RWPE2 (cell line): ENCODE data around the gene LSM5.
"Not testable (repeated sequence)": the region's sequence is repeated elsewhere in the genome, so short reads cannot be mapped to it uniquely, and the experiment has no call there.

Source experiments
- ATAC-seq: fragments of 200-7000 bp; cut with Tn5 transposase; 3 replicates; pipeline ENCODE4 v1.9.1; 2021; ENCODE audit warnings: low read depth
- DNase-seq: peaks from one replicate; pipeline ENCODE4 v3.0.0-alpha.2; 2020; ENCODE audit warnings: low spot score
- H3K27ac ChIP-seq: fragments of 450-650 bp; 2 replicates; pipeline ENCODE4 v1.5.1; 2017; ENCODE audit warnings: mild to moderate bottlenecking; ENCODE audit not compliant: poor library complexity, severe bottlenecking
- H3K27me3 ChIP-seq: fragments of 250-450 bp; sonication (Bioruptor Pico); 2 replicates; pipeline ENCODE4 v1.5.1; 2021; ENCODE audit warnings: mild to moderate bottlenecking, moderate library complexity; ENCODE audit not compliant: insufficient read depth, poor library complexity, severe bottlenecking
- H3K36me3 ChIP-seq: fragments of 250-450 bp; sonication (Bioruptor Pico); 2 replicates; pipeline ENCODE4 v1.5.1; 2020; ENCODE audit warnings: low read depth, mild to moderate bottlenecking, moderate library complexity
- H3K4me1 ChIP-seq: fragments of 250-450 bp; sonication (Bioruptor Pico); 2 replicates; pipeline ENCODE4 v1.5.1; 2021; ENCODE audit warnings: mild to moderate bottlenecking, moderate library complexity; ENCODE audit not compliant: insufficient read depth, poor library complexity, severe bottlenecking
- H3K4me3 ChIP-seq: fragments of 250-450 bp; sonication (Bioruptor Pico); 2 replicates; pipeline ENCODE4 v1.5.1; 2021; ENCODE audit warnings: mild to moderate bottlenecking, moderate library complexity; ENCODE audit not compliant: severe bottlenecking
- H3K9me3 ChIP-seq: fragments of 250-450 bp; sonication (Bioruptor Pico); 2 replicates; pipeline ENCODE4 v1.5.1; 2021; ENCODE audit warnings: mild to moderate bottlenecking, moderate library complexity; ENCODE audit not compliant: severe bottlenecking
- TF ChIP-seq, protein P1 (sequence below): fragments of 450-650 bp; IDR thresholded peaks from one replicate; pipeline ENCODE4 v1.5.1; 2017; ENCODE audit warnings: mild to moderate bottlenecking, moderate library complexity; ENCODE audit not compliant: poor library complexity, severe bottlenecking

The LSM5 gene

DNA sequence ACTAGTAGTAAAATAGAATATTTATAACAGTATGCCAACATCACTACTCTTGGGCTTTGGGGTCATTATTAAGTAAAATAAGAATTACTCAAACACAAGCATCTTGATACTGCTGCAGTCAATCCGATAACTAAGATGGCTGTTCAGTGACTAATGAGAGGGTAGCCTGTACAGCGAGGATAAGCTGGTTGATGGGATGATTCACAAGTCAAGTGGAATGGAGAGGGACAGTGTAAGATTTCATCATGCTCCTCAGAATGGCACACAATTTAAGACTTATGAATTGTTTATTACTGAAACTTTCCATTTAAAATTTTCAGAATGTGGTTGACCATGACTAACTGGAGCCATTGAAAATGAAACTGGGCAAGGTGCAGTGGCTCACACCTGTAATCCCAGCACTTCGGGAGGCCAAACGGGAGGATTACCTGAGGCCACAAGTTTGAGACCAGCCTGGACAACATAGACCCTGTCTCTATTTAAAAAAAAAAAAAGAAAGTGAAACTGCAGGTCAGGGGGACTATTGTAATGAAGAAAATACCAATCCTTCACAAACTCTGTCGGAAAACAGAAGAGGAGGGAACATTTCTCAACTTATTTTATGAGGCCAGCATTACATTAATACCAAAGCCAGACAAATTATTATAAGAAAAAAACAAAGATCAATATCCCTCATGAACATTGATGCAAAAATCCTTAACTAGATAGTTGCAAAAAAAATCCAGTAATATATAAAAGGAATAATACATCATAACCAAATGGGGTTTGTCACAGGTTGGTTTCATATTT, 16.3 kb upstream of the LSM5 start:
- peak overlapping the region; percentile 49 for H3K27ac ChIP-seq
- H3K4me3 ChIP-seq = no peak overlapping the region
- TF ChIP-seq, protein P1, sequence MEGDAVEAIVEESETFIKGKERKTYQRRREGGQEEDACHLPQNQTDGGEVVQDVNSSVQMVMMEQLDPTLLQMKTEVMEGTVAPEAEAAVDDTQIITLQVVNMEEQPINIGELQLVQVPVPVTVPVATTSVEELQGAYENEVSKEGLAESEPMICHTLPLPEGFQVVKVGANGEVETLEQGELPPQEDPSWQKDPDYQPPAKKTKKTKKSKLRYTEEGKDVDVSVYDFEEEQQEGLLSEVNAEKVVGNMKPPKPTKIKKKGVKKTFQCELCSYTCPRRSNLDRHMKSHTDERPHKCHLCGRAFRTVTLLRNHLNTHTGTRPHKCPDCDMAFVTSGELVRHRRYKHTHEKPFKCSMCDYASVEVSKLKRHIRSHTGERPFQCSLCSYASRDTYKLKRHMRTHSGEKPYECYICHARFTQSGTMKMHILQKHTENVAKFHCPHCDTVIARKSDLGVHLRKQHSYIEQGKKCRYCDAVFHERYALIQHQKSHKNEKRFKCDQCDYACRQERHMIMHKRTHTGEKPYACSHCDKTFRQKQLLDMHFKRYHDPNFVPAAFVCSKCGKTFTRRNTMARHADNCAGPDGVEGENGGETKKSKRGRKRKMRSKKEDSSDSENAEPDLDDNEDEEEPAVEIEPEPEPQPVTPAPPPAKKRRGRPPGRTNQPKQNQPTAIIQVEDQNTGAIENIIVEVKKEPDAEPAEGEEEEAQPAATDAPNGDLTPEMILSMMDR = no peak
- no peaks in the 10 kb centered on the region for H3K27me3 ChIP-seq
- DNase-seq (no peak), ATAC-seq (peak; percentile 94)
- H3K9me3 ChIP-seq = no peaks in the 10 kb centered on the region
- peaks cover 24% of the 10 kb centered on the region for H3K4me1 ChIP-seq
- peaks cover 15% of the 10 kb centered on the region for H3K36me3 ChIP-seq

DNA sequence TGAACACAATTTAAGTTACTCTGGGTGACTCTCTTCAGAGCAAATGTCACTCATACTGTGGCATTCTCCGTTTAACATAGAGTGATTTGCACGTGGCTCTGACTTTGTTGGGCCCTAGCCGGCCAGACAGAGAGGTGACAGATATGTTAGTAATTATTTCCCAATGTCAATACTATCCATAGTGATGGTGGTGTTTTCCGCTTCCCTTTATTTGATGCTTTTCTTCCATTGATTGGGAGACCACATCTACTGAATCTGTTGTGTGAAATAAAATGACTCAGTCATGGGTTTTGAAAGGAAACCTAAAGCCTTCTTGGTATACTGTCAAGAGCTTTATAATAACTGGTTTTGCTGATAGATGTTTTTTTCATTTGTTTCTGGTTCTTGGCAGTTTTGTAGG, 12.5 kb upstream of the LSM5 start:
- H3K4me1 ChIP-seq = peaks cover 37% of the 10 kb centered on the region

DNA sequence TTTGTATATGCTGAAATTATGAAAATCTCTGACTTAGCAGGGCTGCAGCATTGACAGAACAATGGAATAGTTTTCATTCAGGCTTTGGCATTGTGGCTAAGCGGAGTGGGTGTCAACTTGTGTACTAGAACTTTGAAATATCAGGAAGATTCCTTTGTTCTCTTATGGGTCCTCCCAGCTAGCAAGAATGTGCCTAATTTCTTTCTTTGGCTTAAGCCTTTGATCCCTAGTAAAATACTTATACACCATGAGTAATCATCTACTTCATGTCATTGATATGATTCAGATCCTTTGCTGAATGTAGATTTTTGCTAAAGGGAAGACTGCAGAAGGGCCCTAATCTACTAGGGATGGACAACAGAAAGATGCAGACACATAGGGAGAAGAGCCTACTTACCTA, 11.3 kb upstream of the LSM5 start:
- no peak overlapping the region for H3K4me3 ChIP-seq
- H3K9me3 ChIP-seq = no peaks in the 10 kb centered on the region
- H3K27me3 ChIP-seq = no peaks in the 10 kb centered on the region
- DNase-seq (no peak), ATAC-seq (peak; percentile 88)
- peaks cover 19% of the 10 kb centered on the region for H3K36me3 ChIP-seq
- peak overlapping the region; percentile 57 for H3K27ac ChIP-seq
- TF ChIP-seq, protein P1 = no peak
- H3K4me1 ChIP-seq = peaks cover 34% of the 10 kb centered on the region

More for the DNA sequence above, 12.5 kb upstream of the LSM5 start:
- H3K27ac ChIP-seq = no peak overlapping the region
- no peaks in the 10 kb centered on the region for H3K9me3 ChIP-seq
- H3K27me3 ChIP-seq = no peaks in the 10 kb centered on the region
- H3K4me3 ChIP-seq = no peak overlapping the region
- peaks cover 21% of the 10 kb centered on the region for H3K36me3 ChIP-seq
- no peak for ATAC-seq
- no peak for DNase-seq
- TF ChIP-seq, protein P1 = no peak

DNA sequence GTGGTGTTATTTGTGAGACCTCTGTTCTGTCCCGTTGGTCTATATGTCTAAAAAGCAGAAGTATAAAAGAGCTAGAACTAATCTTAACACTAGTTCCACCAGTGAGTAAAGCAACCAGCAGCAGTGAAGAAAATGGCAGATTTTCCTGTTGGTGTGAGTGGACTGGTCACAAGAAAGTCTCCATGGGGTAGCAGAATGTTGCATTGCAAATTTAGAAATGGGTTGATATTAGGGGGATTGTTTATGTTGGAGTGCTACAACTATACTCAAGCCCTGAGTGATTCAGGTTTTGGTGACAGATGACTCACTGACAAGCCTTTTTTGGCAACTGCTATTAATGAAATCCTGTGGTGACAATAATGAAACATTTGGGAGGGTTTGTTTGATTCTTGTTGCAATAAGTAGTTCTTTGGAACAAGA, 10.8 kb upstream of the LSM5 start:
- Histone ChIP-seq H3K4me3 (no peak overlapping the region), H3K27ac (peak overlapping the region; percentile 57), H3K36me3 (peaks cover 19% of the 10 kb centered on the region), H3K4me1 (peaks cover 28% of the 10 kb centered on the region), H3K27me3 (no peaks in the 10 kb centered on the region), H3K9me3 (no peaks in the 10 kb centered on the region)
- DNase-seq (no peak), ATAC-seq (no peak)
- TF ChIP-seq, protein P1 = no peak

- not testable (repeated sequence) for ATAC-seq, DNase-seq, H3K4me3 ChIP-seq, H3K27me3 ChIP-seq, H3K9me3 ChIP-seq
- Histone ChIP-seq H3K4me1 (peaks cover 23% of the 10 kb centered on the region), H3K36me3 (peaks cover 19% of the 10 kb centered on the region), H3K27ac (peak overlapping the region; percentile 57)
Observed at GRCh38 chr7:32500216-32500615, 10.0 kb upstream of the LSM5 start.

DNA sequence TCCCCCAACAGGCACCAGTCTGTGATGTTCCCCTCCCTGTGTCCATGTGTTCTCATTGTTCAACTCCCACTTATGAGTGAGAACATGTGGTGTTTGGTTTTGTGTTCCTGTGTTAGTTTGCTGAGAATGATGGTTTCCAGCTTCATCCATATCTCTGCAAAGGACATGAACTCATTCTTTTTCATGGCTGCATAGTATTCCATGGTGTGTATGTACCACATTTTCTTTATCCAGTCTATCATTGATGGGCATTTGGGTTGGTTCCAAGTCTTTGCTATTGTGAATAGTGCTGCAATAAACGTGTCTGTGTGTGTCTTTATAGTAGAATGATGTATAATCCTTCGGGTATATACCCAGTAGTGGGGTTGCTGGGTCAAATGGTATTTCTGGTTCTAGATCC, 9.6 kb upstream of the LSM5 start:
- H3K27ac ChIP-seq, H3K27me3 ChIP-seq, H3K9me3 ChIP-seq, H3K4me3 ChIP-seq, ATAC-seq, DNase-seq: not testable (repeated sequence)
- H3K4me1 ChIP-seq = peaks cover 24% of the 10 kb centered on the region
- H3K36me3 ChIP-seq = peaks cover 19% of the 10 kb centered on the region
